GM12878 (cell line): ENCODE results near the gene ARL4C. TPM values are rescaled to one million over a fixed set of nuclear protein-coding genes. Genes with fewer than 3 reads are reported as not detected.

ENCODE experiments used
- ATAC-seq: fragments of 200-7000 bp; cut with Tn5 transposase; 3 replicates; pipeline ENCODE4 v1.9.1; 2020; ENCODE audit warnings: mild to moderate bottlenecking, moderate library complexity
- BruUV-seq: library from RNA; stranded (reverse); fragments of 400-500 nt; replicated peaks from 2 replicates; lab custom pipeline; 2021; lab: Mats Ljungman, UMichigan
- CTCF ChIA-PET: fragments of 300-600 bp; sonication (Branson Sonifier 250); formaldehyde crosslinking; extraction: SDS; loops from one replicate; lab custom pipeline; 2021; ENCODE audit warnings: inconsistent platforms; lab: Yijun Ruan, JAX
- POLR2A ChIA-PET: fragments of 350-600 bp; formaldehyde crosslinking; extraction: SDS; loops from one replicate; lab custom pipeline; 2021; ENCODE audit warnings: inconsistent platforms; lab: Charles Lee
- RAD21 ChIA-PET: fragments of 300-600 bp; sonication (Branson Sonifier 250); formaldehyde crosslinking; loops from one replicate; lab custom pipeline; 2023; ENCODE audit warnings: antibody characterized with exemption; ENCODE audit not compliant: unreplicated experiment; lab: Charles Lee
- SMC1A ChIA-PET: fragments of 300-600 bp; sonication (Branson Sonifier 250); formaldehyde crosslinking; loops from one replicate; lab custom pipeline; 2023; ENCODE audit not compliant: unreplicated experiment, uncharacterized antibody; lab: Charles Lee
- DNase-seq: peaks from one replicate; pipeline ENCODE4 v3.0.0-alpha.2; 2011; ENCODE audit warnings: low read depth, low spot score
- FAIRE-seq: peaks from 3 replicates; lab custom pipeline; 2011; peaks lifted over from hg19 to GRCh38; lab: Jason Lieb, UNC
- H2AFZ ChIP-seq: 2 replicates; pipeline ENCODE4 v1.6.0; 2011; ENCODE audit warnings: low read depth, low read length, control low read depth; ENCODE audit not compliant: control insufficient read depth
- H3K27ac ChIP-seq: 2 replicates; pipeline ENCODE4 v1.5.1; 2011; ENCODE audit warnings: control low read depth; ENCODE audit not compliant: control insufficient read depth, insufficient read depth
- H3K27me3 ChIP-seq, 2 experiments: replicated peaks in 1 of 2; 2 replicates each; pipeline versions ENCODE4 v1.6.0 to v1.6.1; 2011; ENCODE audit warnings: low read length in 1 of 2; ENCODE audit not compliant: control insufficient read depth in 2 of 2, insufficient read depth in 2 of 2
- H3K36me3 ChIP-seq, 2 experiments: 2 replicates each; pipeline ENCODE4 v1.5.1; 2011; ENCODE audit warnings: low read length in 1 of 2; ENCODE audit not compliant: control insufficient read depth in 2 of 2, insufficient read depth in 2 of 2
- H3K4me1 ChIP-seq: 2 replicates; pipeline ENCODE4 v1.6.1; 2011; ENCODE audit warnings: mild to moderate bottlenecking, low read length, moderate library complexity, mixed read lengths; ENCODE audit not compliant: control insufficient read depth, insufficient read depth
- H3K4me2 ChIP-seq: 2 replicates; pipeline ENCODE4 v1.6.0; 2011; ENCODE audit warnings: control low read depth; ENCODE audit not compliant: control insufficient read depth, insufficient read depth
- H3K4me3 ChIP-seq: fragments of 200-600 bp; sonication (generic); 2 replicates; pipeline ENCODE4 v1.5.1; 2016
- H3K79me2 ChIP-seq: 2 replicates; pipeline ENCODE4 v1.6.0; 2011; ENCODE audit warnings: low read length; ENCODE audit not compliant: control insufficient read depth, insufficient read depth
- H3K9ac ChIP-seq: 2 replicates; pipeline ENCODE4 v1.8.0; 2011; ENCODE audit warnings: low read length, control low read depth, mixed read lengths; ENCODE audit not compliant: control insufficient read depth, insufficient read depth
- H3K9me3 ChIP-seq: replicated peaks from 3 replicates; pipeline ENCODE4 v1.5.1; 2011; ENCODE audit warnings: mild to moderate bottlenecking, low read length; ENCODE audit not compliant: control insufficient read depth, insufficient read depth
- H4K20me1 ChIP-seq: 2 replicates; pipeline ENCODE4 v1.6.0; 2011; ENCODE audit not compliant: control insufficient read depth, insufficient read depth
- HSF1 ChIP-seq: fragments of 150-350 bp; IDR thresholded peaks from 2 replicates; pipeline ENCODE4 v1.6.1; 2014; ENCODE audit warnings: mild to moderate bottlenecking, low read depth, low read length
- JUNB ChIP-seq: IDR thresholded peaks from 2 replicates; pipeline ENCODE4 v1.6.1; 2016; ENCODE audit warnings: antibody characterized with exemption, mild to moderate bottlenecking
- JUND ChIP-seq: IDR thresholded peaks from 2 replicates; pipeline ENCODE4 v1.6.1; 2012; ENCODE audit warnings: low read depth, mild to moderate bottlenecking, low read length, improper control_type of control experiment, moderate library complexity
- KLF5 ChIP-seq: fragments of 450-650 bp; IDR thresholded peaks from 2 replicates; pipeline ENCODE4 v1.6.1; 2014; ENCODE audit warnings: mild to moderate bottlenecking; ENCODE audit not compliant: partially characterized antibody
- MYC ChIP-seq: IDR thresholded peaks from 2 replicates; pipeline ENCODE4 v1.6.1; 2011; ENCODE audit warnings: mild to moderate bottlenecking, low read length, moderate library complexity, inconsistent platforms; ENCODE audit not compliant: insufficient read depth, insufficient replicate concordance, insufficient read length, severe bottlenecking
- NKRF ChIP-seq: fragments of 450-650 bp; conservative IDR thresholded peaks from 2 replicates; pipeline ENCODE4 v1.6.1; 2017; ENCODE audit warnings: mild to moderate bottlenecking, moderate library complexity
- SMC3 ChIP-seq: IDR thresholded peaks from 2 replicates; pipeline ENCODE4 v1.6.1; 2011; ENCODE audit warnings: low read length, improper control_type of control experiment, borderline replicate concordance
- SRF ChIP-seq, 2 experiments: IDR thresholded peaks; 2 replicates each; pipeline ENCODE4 v1.6.1; 2011; ENCODE audit warnings: low read depth in 2 of 2, low read length in 2 of 2, mild to moderate bottlenecking in 1 of 2, moderate library complexity in 1 of 2
- WGBS: methylation state at CpG from one replicate; pipeline ENCODE4 v1.1.6; 2016; ENCODE audit warnings: low lambda C conversion rate; ENCODE audit not compliant: insufficient replicate concordance, insufficient coverage; ENCODE audit errors: missing lambda C conversion rate; 5-methylcytosine and 5-hydroxymethylcytosine counted together
- in situ Hi-C: fragments of 300-500 bp; cut with MboI; formaldehyde crosslinking; loops from 9 replicates; pipeline ENCODE4 v1.14.3; 2018; ENCODE audit warnings: mixed read lengths
- intact Hi-C: fragments of 100-400 bp; cut with micrococcal nuclease; formaldehyde crosslinking; loops from one replicate; pipeline ENCODE4 v1.14.2; 2022; ENCODE audit not compliant: unreplicated experiment
- polyA plus RNA-seq, 11 experiments: library from polyadenylated mRNA; depleted of rRNA in 4 of 11; unstranded in 6 of 11; stranded (reverse) in 5 of 11; fragments of >200 nt; fragmentation: Nextera tagmentation in 4 of 11; fragmentation: Illumina TruSeq in 1 of 11; extraction: Ambion mirVana in 4 of 11; extraction: Trizol in 1 of 11; gene quantifications; 1 replicate in 1 of 11; 2 replicates in 10 of 11; pipeline versions ENCODE4 v1.2.1 to v1.2.3, GENCODE V29; 2011 to 2016; ENCODE audit warnings: inconsistent platforms in 2 of 11, missing spikeins in 2 of 11, low read depth in 1 of 11
- total RNA-seq, 4 experiments: library from RNA; depleted of rRNA in 3 of 4; stranded (reverse); fragments of >200 nt in 3 of 4; fragmentation: Illumina TruSeq in 1 of 4; extraction: Trizol in 1 of 4; gene quantifications; 2 replicates each; pipeline versions ENCODE4 v1.2.1 to v1.2.3, GENCODE V29; 2013 to 2021
- TF ChIP-seq, protein P1 (sequence below): fragments of 450-650 bp; formaldehyde crosslinking; IDR thresholded peaks from 2 replicates; pipeline ENCODE4 v1.4.0; 2020; ENCODE audit warnings: mild to moderate bottlenecking, moderate library complexity
- TF ChIP-seq, protein P2 (sequence below): fragments of 450-650 bp; IDR thresholded peaks from 2 replicates; pipeline ENCODE4 v1.6.1; 2017; ENCODE audit warnings: antibody characterized with exemption, mild to moderate bottlenecking, moderate library complexity

ARL4C gene
- total and polyA plus RNA-seq, 10 of the 15 experiments (the other 5 are each of a cell fraction or from before 2014, with no cell fraction given), result 0.03 to 0.72 (median 0.06) TPM; not detected in 4

DNA sequence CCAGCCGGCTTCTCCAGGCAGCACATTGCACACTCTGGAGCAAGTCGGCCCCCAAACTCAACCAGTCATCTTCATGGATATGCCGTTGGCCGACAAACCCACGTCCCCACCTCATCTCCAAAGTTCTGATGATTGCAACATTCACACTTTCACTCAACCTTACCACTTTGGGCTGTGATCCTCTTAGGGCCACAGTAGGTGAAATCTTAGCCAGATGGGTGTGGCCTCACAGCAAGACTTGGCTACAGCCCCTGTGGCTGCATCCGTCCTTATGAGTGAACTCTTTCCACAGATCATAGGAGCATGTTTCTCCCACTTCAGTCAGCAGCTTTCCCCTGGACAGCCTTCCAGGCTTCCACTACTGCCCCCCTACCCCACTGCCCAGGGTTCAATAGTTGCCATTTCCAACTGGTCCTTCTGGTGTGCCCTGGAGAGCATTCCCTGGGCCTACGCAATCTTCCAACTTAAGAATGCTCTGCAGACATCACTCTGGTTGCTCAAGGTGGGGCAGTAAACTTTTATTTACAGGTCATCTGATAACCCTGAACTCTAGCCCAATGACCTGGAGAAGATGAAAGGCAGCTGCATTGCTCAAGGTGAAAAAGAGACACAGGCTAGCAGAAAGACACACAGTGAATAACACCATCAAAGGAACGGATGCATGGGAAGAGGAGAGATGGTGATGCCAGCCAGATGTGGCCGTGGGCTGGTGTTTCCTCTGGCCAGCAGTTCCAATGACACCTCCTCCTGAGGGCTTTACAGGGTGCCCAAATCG is 34.5 kb downstream of the ARL4C start:
- DNase-seq, result no peak
- SMC1A ChIA-PET, result no interaction called here
- POLR2A ChIA-PET, result no interaction called here
- FAIRE-seq, result no peak
- intact Hi-C loops, result no loop called here
- Histone ChIP-seq H2AFZ (no peak overlapping the region), H3K9ac (no peak overlapping the region), H3K4me1 (no peaks in the 10 kb centered on the region), H3K79me2 (no peaks in the 10 kb centered on the region), H3K27ac (no peak overlapping the region), H3K4me3 (no peak overlapping the region), H3K36me3 (no peaks in the 10 kb centered on the region), H3K9me3 (no peaks in the 10 kb centered on the region; the same call in 2 of the 3 replicates), H3K27me3 (no peaks in the 10 kb centered on the region), H4K20me1 (no peaks in the 10 kb centered on the region), H3K4me2 (no peak overlapping the region)
- RAD21 ChIA-PET, result no interaction called here
- in situ Hi-C loops, result no loop called here
- CTCF ChIA-PET, result no interaction called here
- WGBS, result 59% methylated on average over 10 of the region's 10 CpGs
- no TSS peak for BruUV-seq
- ATAC-seq, result no peak
- no peak for TF ChIP-seq SRF (IDR thresholded peaks at IDR 0.05; ENCODE audit: low read depth in 2 of 2, low read length in 2 of 2)
- no peak for TF ChIP-seq SMC3
- no peak for TF ChIP-seq HSF1
- TF ChIP-seq JUND, result no peak
- no peak for TF ChIP-seq JUNB
- TF ChIP-seq NKRF, result no peak
- no peak for TF ChIP-seq KLF5
- TF ChIP-seq, protein P1, sequence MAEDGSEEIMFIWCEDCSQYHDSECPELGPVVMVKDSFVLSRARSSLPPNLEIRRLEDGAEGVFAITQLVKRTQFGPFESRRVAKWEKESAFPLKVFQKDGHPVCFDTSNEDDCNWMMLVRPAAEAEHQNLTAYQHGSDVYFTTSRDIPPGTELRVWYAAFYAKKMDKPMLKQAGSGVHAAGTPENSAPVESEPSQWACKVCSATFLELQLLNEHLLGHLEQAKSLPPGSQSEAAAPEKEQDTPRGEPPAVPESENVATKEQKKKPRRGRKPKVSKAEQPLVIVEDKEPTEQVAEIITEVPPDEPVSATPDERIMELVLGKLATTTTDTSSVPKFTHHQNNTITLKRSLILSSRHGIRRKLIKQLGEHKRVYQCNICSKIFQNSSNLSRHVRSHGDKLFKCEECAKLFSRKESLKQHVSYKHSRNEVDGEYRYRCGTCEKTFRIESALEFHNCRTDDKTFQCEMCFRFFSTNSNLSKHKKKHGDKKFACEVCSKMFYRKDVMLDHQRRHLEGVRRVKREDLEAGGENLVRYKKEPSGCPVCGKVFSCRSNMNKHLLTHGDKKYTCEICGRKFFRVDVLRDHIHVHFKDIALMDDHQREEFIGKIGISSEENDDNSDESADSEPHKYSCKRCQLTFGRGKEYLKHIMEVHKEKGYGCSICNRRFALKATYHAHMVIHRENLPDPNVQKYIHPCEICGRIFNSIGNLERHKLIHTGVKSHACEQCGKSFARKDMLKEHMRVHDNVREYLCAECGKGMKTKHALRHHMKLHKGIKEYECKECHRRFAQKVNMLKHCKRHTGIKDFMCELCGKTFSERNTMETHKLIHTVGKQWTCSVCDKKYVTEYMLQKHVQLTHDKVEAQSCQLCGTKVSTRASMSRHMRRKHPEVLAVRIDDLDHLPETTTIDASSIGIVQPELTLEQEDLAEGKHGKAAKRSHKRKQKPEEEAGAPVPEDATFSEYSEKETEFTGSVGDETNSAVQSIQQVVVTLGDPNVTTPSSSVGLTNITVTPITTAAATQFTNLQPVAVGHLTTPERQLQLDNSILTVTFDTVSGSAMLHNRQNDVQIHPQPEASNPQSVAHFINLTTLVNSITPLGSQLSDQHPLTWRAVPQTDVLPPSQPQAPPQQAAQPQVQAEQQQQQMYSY (CRISPR knock-in tag), result no peak
- TF ChIP-seq MYC, result no peak
- TF ChIP-seq, protein P2, sequence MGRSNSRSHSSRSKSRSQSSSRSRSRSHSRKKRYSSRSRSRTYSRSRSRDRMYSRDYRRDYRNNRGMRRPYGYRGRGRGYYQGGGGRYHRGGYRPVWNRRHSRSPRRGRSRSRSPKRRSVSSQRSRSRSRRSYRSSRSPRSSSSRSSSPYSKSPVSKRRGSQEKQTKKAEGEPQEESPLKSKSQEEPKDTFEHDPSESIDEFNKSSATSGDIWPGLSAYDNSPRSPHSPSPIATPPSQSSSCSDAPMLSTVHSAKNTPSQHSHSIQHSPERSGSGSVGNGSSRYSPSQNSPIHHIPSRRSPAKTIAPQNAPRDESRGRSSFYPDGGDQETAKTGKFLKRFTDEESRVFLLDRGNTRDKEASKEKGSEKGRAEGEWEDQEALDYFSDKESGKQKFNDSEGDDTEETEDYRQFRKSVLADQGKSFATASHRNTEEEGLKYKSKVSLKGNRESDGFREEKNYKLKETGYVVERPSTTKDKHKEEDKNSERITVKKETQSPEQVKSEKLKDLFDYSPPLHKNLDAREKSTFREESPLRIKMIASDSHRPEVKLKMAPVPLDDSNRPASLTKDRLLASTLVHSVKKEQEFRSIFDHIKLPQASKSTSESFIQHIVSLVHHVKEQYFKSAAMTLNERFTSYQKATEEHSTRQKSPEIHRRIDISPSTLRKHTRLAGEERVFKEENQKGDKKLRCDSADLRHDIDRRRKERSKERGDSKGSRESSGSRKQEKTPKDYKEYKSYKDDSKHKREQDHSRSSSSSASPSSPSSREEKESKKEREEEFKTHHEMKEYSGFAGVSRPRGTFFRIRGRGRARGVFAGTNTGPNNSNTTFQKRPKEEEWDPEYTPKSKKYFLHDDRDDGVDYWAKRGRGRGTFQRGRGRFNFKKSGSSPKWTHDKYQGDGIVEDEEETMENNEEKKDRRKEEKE, result no peak
